NK-92 treated with Interleukin-12 subunit alpha and Interleukin-12 subunit beta, amount 100 ng/mL, for 24 hours (cell line): ENCODE measurements around the gene RPL10.

Experiments used
- DNase-seq: peaks from one replicate; lab custom pipeline; 2025; lab: John Stamatoyannopoulos, UW

RPL10 gene

GRCh38 chrX:154362085-154362742 lies 36.0 kb upstream of the RPL10 start:
- no peak for DNase-seq

GRCh38 chrX:154363706-154364439 lies 34.3 kb upstream of the RPL10 start:
- DNase-seq, result no peak

- DNase-seq, result no peak
Measured at GRCh38 chrX:154365052-154365600, 33.1 kb upstream of the RPL10 start.

DNA sequence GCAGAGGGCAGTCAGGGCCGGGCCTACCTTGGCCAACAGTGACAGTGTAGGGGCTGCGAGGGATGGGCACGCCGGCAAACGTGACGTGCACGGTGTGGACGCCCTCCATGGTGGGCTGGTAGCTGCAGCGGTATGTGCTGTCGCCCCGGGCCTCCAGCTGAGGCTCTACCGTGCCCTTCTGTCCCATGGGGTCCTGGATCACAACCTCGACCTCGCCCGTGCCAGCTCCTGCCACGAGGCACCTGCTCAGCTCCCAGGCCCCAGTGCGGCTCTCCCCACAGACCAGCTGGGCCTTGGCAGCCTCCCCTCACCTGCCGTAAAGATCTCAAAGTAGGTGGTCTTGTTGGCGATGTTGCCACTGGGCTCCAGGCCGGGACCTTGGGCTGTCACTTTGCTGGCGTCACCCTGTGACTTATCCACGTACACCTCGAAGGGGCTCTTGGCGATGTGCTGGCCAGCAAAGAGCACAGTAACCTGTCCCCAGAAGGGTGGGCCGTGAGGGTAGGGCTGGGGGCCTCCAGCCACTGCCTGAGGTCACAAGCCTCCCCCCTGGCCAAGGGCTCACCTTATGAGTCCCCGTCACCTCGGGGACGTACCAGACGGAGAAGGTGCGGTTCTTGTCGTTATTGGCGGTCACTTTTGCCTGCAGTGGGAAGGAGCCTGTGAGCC lies 32.0 kb upstream of the RPL10 start:
- DNase-seq, result no peak

GRCh38 chrX:154366666-154367055 lies 31.5 kb upstream of the RPL10 start:
- no peak for DNase-seq

DNA sequence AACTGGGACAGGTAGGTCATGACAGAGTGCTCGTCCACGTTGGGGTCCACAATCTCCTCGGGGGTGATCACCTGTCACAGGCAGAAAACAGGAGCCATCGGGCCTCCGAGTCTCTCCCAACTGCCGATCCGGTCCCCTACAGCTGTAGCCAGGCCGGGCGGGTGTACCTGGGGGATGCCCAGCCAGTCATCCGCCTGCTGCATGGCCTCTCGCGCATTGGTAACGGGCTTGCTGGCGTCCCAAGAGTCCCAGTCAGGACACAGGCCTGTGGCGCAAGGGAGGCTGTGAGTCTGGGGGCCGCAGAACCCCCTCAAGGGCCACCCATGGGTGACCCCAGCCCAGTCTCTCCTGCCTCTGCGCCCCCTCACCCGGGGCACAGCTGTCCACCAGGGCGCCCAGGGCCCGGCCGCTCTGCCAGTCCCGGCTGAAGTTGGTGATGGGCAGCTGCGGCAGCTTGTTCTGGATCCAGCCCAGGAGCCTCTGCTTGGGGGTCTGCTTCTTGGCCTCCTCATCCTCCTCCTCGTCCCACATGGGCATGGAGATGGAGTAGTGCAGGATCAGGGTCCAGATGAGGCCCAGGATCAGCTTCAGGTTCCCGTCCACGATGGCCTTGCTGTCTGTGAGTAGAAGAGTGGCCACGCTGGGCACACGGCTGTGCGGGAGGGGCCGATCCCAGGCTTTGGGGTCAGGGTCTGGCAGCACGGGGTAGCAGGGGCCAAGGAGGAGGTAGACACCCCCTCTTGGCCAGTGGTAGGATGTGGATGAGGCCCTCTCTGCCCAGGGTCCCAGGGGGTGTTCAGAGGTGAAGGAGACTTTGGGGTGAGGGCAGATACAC lies 30.5 kb upstream of the RPL10 start:
- DNase-seq, result no peak

GRCh38 chrX:154368630-154369448 lies 29.3 kb upstream of the RPL10 start:
- peak; percentile 92 for DNase-seq

GRCh38 chrX:154369449-154370299 lies 28.5 kb upstream of the RPL10 start:
- peak; percentile 64 for DNase-seq

- peak; percentile 50 for DNase-seq
Measured at GRCh38 chrX:154370300-154371016, 27.7 kb upstream of the RPL10 start.

DNA sequence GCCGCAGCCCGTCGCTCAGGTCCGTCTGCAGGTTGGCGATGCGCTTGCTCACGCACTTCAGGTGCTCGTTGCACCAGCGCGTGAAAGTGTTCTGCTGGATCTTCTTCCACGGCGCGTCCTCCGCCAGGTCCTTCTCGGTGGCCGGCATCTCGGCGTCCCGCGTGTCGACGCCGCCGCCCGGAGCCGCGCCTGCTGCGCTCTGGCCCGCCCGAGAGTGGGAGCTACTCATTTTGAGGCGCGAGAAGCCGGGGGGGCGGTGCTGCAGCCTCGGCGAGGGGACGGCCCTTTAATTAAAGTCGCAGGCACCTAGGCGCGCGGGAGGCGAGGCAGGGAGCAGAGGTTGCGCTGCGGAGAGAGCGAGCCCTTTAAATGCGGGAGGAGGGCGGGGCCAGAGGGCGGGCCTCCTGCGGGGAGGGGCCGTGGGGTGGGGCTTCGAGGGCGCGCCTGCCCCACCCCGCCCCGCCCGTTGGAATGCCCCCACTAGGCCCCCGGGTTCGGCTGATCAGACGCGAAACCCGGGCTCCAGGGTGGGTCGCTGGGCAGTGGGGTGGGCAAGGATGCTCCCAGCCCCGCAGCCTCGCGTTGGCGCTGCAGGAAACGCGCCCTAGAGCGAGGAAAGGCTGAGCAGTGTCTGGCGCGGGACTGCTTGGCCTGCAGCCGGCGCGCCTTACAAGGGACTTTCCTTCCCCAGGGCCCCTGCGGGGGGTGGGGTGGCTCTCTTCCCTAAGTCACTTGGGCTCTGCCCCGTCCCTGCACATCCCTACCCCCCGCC lies 27.0 kb upstream of the RPL10 start:
- DNase-seq, result peak; percentile 89

GRCh38 chrX:154371789-154372300 lies 26.3 kb upstream of the RPL10 start:
- DNase-seq, result no peak

DNA sequence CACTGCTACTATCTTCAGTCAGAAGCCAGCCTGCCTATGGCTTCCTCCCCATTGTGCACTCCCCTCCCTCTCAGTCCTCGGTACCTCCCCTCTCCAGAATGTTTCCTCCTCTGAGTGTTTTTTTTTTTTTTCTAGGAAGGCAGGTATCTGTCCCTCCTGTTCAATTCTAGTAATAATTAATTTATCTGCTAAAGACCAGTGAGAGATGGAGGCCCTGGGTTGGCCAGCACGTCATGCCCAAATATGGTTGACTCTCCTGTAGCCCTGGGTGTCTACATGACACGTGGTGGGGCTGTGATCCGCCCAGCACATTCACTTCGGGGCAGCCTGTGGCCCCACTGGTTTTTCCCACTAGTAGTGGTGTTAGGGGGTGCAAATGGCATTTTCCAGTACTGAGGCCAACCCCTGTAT lies 25.6 kb upstream of the RPL10 start:
- no peak for DNase-seq

GRCh38 chrX:154373340-154374306 lies 24.6 kb upstream of the RPL10 start:
- DNase-seq, result no peak

DNA sequence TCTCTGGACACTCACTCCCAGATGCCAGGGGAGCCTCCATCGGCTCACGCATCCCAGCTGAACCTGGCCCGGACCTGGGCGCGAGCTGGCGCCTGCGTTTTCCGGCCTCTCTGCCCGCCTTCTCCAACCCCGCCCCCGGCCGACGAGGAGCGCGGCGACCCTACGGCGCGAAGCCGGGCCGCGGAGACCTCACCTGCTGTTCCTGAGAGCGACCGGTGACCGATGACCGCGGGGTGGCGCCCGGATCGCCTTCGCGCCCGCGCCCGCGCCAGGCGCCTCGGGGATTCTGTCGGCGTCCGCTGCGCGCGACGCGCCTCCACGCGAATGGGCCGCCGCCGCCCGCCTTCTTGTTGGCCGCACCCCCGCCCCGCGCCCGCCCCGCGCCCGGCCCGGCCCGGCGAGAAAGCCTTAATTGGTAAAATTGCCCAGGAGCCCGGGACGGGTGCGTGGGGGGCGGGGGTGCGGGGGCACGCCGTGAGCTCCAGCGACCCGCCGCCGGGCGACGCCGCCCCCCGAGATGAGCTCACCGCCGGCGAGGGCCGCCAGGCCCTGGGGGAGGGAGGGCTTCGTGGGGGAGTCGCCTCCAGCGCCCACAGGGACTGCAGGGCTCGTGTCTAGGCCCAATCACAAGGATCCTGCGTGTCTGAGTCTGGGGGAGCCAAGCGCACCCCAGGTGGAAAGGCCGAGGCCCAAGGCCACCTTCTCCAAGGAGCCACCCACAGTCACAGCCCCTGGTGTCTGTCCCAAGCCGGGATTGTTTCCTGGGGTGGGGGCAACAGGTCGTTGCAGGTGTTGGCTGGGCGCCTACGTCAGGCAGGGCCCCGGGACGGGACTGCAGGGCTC lies 23.6 kb upstream of the RPL10 start, which contains the start of gene FLNA:
Gene FLNA, minus strand, starts transcription at position 322 of the 843 bp plus-strand sequence. CDS start 3,389 bp downstream, outside the sequence.
- no peak for DNase-seq

- no peak for DNase-seq
Measured at GRCh38 chrX:154375156-154375504, 23.0 kb upstream of the RPL10 start.

GRCh38 chrX:154376774-154377173 lies 21.4 kb upstream of the RPL10 start:
- DNase-seq, result no peak
